ENCODE data around the gene CABCOCO1.

Gene CABCOCO1

GRCh38 chr10:61810263-61810662 is 147.5 kb downstream of the CABCOCO1 start:
- no peaks in the 10 kb centered on the region for H3K36me3 ChIP-seq (ENCODE audit: insufficient read depth, insufficient read length, low read length)
- no peak for DNase-seq (ENCODE audit: low read depth, low spot score)
- H3K9ac ChIP-seq (ENCODE audit: insufficient read length, low read depth): no peak overlapping the region
- TF ChIP-seq SUZ12 (IDR thresholded peaks at IDR 0.05; ENCODE audit: extremely low read depth, insufficient read depth, insufficient read length) (no peak), ZNF274 (IDR thresholded peaks at IDR 0.05; ENCODE audit: low read depth, low read length) (no peak), YY1 (IDR thresholded peaks at IDR 0.05; ENCODE audit: insufficient read depth, insufficient read length) (no peak)
- no peaks in the 10 kb centered on the region for H3K9me3 ChIP-seq (ENCODE audit: insufficient read depth, low read length)
- H3K27me3 ChIP-seq (ENCODE audit: insufficient read depth, insufficient read length): no peaks in the 10 kb centered on the region
- no peaks in the 10 kb centered on the region for H3K4me1 ChIP-seq (ENCODE audit: insufficient read depth, insufficient read length)
- H3K4me3 ChIP-seq (ENCODE audit: insufficient read length, low read depth): no peak overlapping the region

- H3K36me3 ChIP-seq (ENCODE audit: insufficient read depth, insufficient read length, low read length): no peaks in the 10 kb centered on the region
- TF ChIP-seq SUZ12 (IDR thresholded peaks at IDR 0.05; ENCODE audit: extremely low read depth, insufficient read depth, insufficient read length) (no peak), ZNF274 (IDR thresholded peaks at IDR 0.05; ENCODE audit: low read depth, low read length) (no peak), YY1 (IDR thresholded peaks at IDR 0.05; ENCODE audit: insufficient read depth, insufficient read length) (no peak)
- H3K27me3 ChIP-seq (ENCODE audit: insufficient read depth, insufficient read length): no peaks in the 10 kb centered on the region
- H3K9me3 ChIP-seq (ENCODE audit: insufficient read depth, low read length): no peaks in the 10 kb centered on the region
- H3K4me1 ChIP-seq (ENCODE audit: insufficient read depth, insufficient read length): no peaks in the 10 kb centered on the region
- DNase-seq (ENCODE audit: low read depth, low spot score): no peak
- H3K4me3 ChIP-seq (ENCODE audit: insufficient read length, low read depth): no peak overlapping the region
- H3K9ac ChIP-seq (ENCODE audit: insufficient read length, low read depth): no peak overlapping the region
Observed at GRCh38 chr10:61812052-61812721, 149.5 kb downstream of the CABCOCO1 start.

- Histone ChIP-seq H3K9ac (ENCODE audit: insufficient read length, low read depth) (no peak overlapping the region), H3K36me3 (ENCODE audit: insufficient read depth, insufficient read length, low read length) (no peaks in the 10 kb centered on the region), H3K27me3 (ENCODE audit: insufficient read depth, insufficient read length) (no peaks in the 10 kb centered on the region), H3K9me3 (ENCODE audit: insufficient read depth, low read length) (no peaks in the 10 kb centered on the region), H3K4me1 (ENCODE audit: insufficient read depth, insufficient read length) (no peaks in the 10 kb centered on the region), H3K4me3 (ENCODE audit: insufficient read length, low read depth) (no peak overlapping the region)
- TF ChIP-seq ZNF274 (IDR thresholded peaks at IDR 0.05; ENCODE audit: low read depth, low read length) (no peak), SUZ12 (IDR thresholded peaks at IDR 0.05; ENCODE audit: extremely low read depth, insufficient read depth, insufficient read length) (no peak), YY1 (IDR thresholded peaks at IDR 0.05; ENCODE audit: insufficient read depth, insufficient read length) (no peak)
- DNase-seq (ENCODE audit: low read depth, low spot score): no peak
Observed at GRCh38 chr10:61812920-61813319, 150.2 kb downstream of the CABCOCO1 start.

DNA sequence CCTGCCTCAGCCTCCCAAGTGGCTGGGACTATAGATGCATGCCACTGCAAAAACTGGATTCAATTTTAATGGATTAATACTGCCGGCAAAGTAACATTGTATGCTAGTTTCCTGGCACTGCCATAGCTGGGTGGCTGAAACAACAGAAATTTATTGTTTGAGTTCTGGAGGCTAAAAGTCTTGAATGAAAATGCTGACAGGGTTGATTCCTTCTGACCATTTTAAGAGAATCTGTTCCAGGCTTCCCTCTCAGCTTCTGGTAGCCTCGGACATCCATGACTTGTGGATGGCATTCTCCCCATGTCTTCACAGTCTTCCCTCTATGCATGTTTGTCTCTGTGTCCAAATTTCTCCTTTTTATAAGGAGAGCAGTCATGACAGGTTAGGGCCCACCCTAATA is 151.4 kb downstream of the CABCOCO1 start:
- no peaks in the 10 kb centered on the region for H3K36me3 ChIP-seq (ENCODE audit: insufficient read depth, insufficient read length, low read length)
- no peaks in the 10 kb centered on the region for H3K9me3 ChIP-seq (ENCODE audit: insufficient read depth, low read length)
- H3K27me3 ChIP-seq (ENCODE audit: insufficient read depth, insufficient read length): no peaks in the 10 kb centered on the region
- H3K4me1 ChIP-seq (ENCODE audit: insufficient read depth, insufficient read length): no peaks in the 10 kb centered on the region
- TF ChIP-seq ZNF274 (IDR thresholded peaks at IDR 0.05; ENCODE audit: low read depth, low read length): no peak
- TF ChIP-seq SUZ12 (IDR thresholded peaks at IDR 0.05; ENCODE audit: extremely low read depth, insufficient read depth, insufficient read length): no peak
- no peak for TF ChIP-seq YY1 (IDR thresholded peaks at IDR 0.05; ENCODE audit: insufficient read depth, insufficient read length)
- DNase-seq (ENCODE audit: low read depth, low spot score): no peak
- no peak overlapping the region for H3K9ac ChIP-seq (ENCODE audit: insufficient read length, low read depth)
- no peak overlapping the region for H3K4me3 ChIP-seq (ENCODE audit: insufficient read length, low read depth)

DNA sequence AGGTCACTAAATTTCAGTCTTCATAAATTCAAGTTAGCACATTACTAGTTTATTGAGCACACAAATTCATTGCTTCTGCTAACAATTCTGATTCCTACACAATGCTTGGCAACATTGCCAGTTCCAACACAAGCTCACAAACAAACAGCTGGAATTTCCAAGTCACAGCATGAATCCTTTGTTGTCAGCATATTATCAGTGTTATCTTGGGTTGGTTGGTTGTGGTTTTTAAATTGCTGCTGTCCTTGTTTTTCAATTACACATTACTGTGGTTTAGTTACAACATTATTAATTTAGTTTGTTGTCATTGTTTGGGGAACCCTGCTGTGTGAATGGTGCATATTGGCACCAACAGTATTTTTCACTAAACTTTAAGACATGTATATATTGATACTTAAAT is 152.8 kb downstream of the CABCOCO1 start:
- Histone ChIP-seq H3K4me3 (ENCODE audit: insufficient read length, low read depth) (no peak overlapping the region), H3K4me1 (ENCODE audit: insufficient read depth, insufficient read length) (no peaks in the 10 kb centered on the region), H3K9me3 (ENCODE audit: insufficient read depth, low read length) (no peaks in the 10 kb centered on the region), H3K27me3 (ENCODE audit: insufficient read depth, insufficient read length) (no peaks in the 10 kb centered on the region), H3K9ac (ENCODE audit: insufficient read length, low read depth) (no peak overlapping the region), H3K36me3 (ENCODE audit: insufficient read depth, insufficient read length, low read length) (no peaks in the 10 kb centered on the region)
- no peak for TF ChIP-seq SUZ12 (IDR thresholded peaks at IDR 0.05; ENCODE audit: extremely low read depth, insufficient read depth, insufficient read length)
- TF ChIP-seq YY1 (IDR thresholded peaks at IDR 0.05; ENCODE audit: insufficient read depth, insufficient read length): no peak
- TF ChIP-seq ZNF274 (IDR thresholded peaks at IDR 0.05; ENCODE audit: low read depth, low read length): no peak
- no peak for DNase-seq (ENCODE audit: low read depth, low spot score)

Data from NT2/D1 (cell line).